HEK293 (cell line): ENCODE measurements around the gene BLMH.

Source experiments
- CTCF ChIP-seq: fragments of 450-650 bp; formaldehyde crosslinking; IDR thresholded peaks from 2 replicates; pipeline ENCODE4 v1.5.1; 2016; ENCODE audit warnings: missing biosample characterization, missing genetic modification characterization
- EGR2 ChIP-seq: fragments of 450-650 bp; formaldehyde crosslinking; IDR thresholded peaks from 2 replicates; pipeline ENCODE4 v1.5.1; 2016; ENCODE audit warnings: low read depth, missing biosample characterization, missing genetic modification characterization
- GFI1B ChIP-seq: fragments of 450-650 bp; formaldehyde crosslinking; IDR thresholded peaks from 2 replicates; pipeline ENCODE4 v1.5.1; 2016; ENCODE audit warnings: missing biosample characterization, missing genetic modification characterization
- HIC1 ChIP-seq: fragments of 450-650 bp; formaldehyde crosslinking; IDR thresholded peaks from 2 replicates; pipeline ENCODE4 v1.5.1; 2016; ENCODE audit warnings: missing biosample characterization, missing genetic modification characterization
- INSM2 ChIP-seq: fragments of 450-650 bp; formaldehyde crosslinking; IDR thresholded peaks from 2 replicates; pipeline ENCODE4 v1.5.1; 2016; ENCODE audit warnings: missing biosample characterization, missing genetic modification characterization
- KLF8 ChIP-seq: fragments of 450-650 bp; formaldehyde crosslinking; IDR thresholded peaks from 2 replicates; pipeline ENCODE4 v1.5.1; 2016; ENCODE audit warnings: missing biosample characterization, missing genetic modification characterization
- OSR2 ChIP-seq: fragments of 450-650 bp; formaldehyde crosslinking; IDR thresholded peaks from 2 replicates; pipeline ENCODE4 v1.5.1; 2016; ENCODE audit warnings: missing biosample characterization, missing genetic modification characterization
- REPIN1 ChIP-seq: fragments of 450-650 bp; formaldehyde crosslinking; IDR thresholded peaks from 2 replicates; pipeline ENCODE4 v1.5.1; 2017; ENCODE audit warnings: missing biosample characterization, missing genetic modification characterization, low read depth
- TRIM28 ChIP-seq: IDR thresholded peaks from 2 replicates; pipeline ENCODE4 v1.6.1; 2011; ENCODE audit warnings: low read length, control low read depth, borderline replicate concordance
- ZBTB26 ChIP-seq: fragments of 450-650 bp; formaldehyde crosslinking; optimal IDR thresholded peaks from 2 replicates; pipeline ENCODE3; 2016; ENCODE audit warnings: missing biosample characterization, mild to moderate bottlenecking, missing genetic modification characterization
- ZBTB7A ChIP-seq: fragments of 450-650 bp; formaldehyde crosslinking; IDR thresholded peaks from 2 replicates; pipeline ENCODE4 v1.5.1; 2016; ENCODE audit warnings: low read depth, missing biosample characterization, missing genetic modification characterization
- ZEB2 ChIP-seq: fragments of 450-650 bp; formaldehyde crosslinking; IDR thresholded peaks from 2 replicates; pipeline ENCODE4 v1.5.1; 2016; ENCODE audit warnings: missing biosample characterization, missing genetic modification characterization
- ZNF140 ChIP-seq: fragments of 450-650 bp; formaldehyde crosslinking; IDR thresholded peaks from 2 replicates; pipeline ENCODE4 v1.5.1; 2016; ENCODE audit warnings: missing biosample characterization, missing genetic modification characterization
- ZNF416 ChIP-seq: fragments of 450-650 bp; formaldehyde crosslinking; IDR thresholded peaks from 2 replicates; pipeline ENCODE4 v1.5.1; 2016; ENCODE audit warnings: missing biosample characterization, missing genetic modification characterization
- ZNF48 ChIP-seq: fragments of 450-650 bp; formaldehyde crosslinking; IDR thresholded peaks from 2 replicates; pipeline ENCODE4 v1.5.1; 2016; ENCODE audit warnings: missing biosample characterization, missing genetic modification characterization
- ZNF501 ChIP-seq: fragments of 450-650 bp; formaldehyde crosslinking; IDR thresholded peaks from 2 replicates; pipeline ENCODE4 v1.5.1; 2016; ENCODE audit warnings: missing biosample characterization, missing genetic modification characterization
- ZNF518A ChIP-seq: fragments of 450-650 bp; formaldehyde crosslinking; conservative IDR thresholded peaks from 2 replicates; pipeline ENCODE4 v1.5.1; 2016; ENCODE audit warnings: low read depth, missing biosample characterization, missing genetic modification characterization
- ZNF548 ChIP-seq: fragments of 450-650 bp; formaldehyde crosslinking; IDR thresholded peaks from 2 replicates; pipeline ENCODE4 v1.5.1; 2016; ENCODE audit warnings: missing biosample characterization, missing genetic modification characterization
- ZNF621 ChIP-seq: fragments of 450-650 bp; formaldehyde crosslinking; IDR thresholded peaks from 2 replicates; pipeline ENCODE4 v1.5.1; 2017; ENCODE audit warnings: missing biosample characterization, missing genetic modification characterization
- ZNF623 ChIP-seq: fragments of 450-650 bp; formaldehyde crosslinking; IDR thresholded peaks from 2 replicates; pipeline ENCODE4 v1.5.1; 2016; ENCODE audit warnings: missing biosample characterization, missing genetic modification characterization
- ZNF776 ChIP-seq: fragments of 450-650 bp; formaldehyde crosslinking; IDR thresholded peaks from 2 replicates; pipeline ENCODE4 v1.5.0; 2017; ENCODE audit warnings: missing biosample characterization, missing genetic modification characterization, borderline replicate concordance
- ZNF791 ChIP-seq: fragments of 450-650 bp; formaldehyde crosslinking; IDR thresholded peaks from 2 replicates; pipeline ENCODE4 v1.5.1; 2016; ENCODE audit warnings: missing biosample characterization, missing genetic modification characterization
- ZNF843 ChIP-seq: fragments of 450-650 bp; formaldehyde crosslinking; IDR thresholded peaks from 2 replicates; pipeline ENCODE4 v1.5.1; 2016; ENCODE audit warnings: missing biosample characterization, missing genetic modification characterization
- ZSCAN18 ChIP-seq: fragments of 450-650 bp; formaldehyde crosslinking; IDR thresholded peaks from 2 replicates; pipeline ENCODE4 v1.5.1; 2016; ENCODE audit warnings: missing biosample characterization, missing genetic modification characterization
- ZSCAN4 ChIP-seq: fragments of 450-650 bp; formaldehyde crosslinking; IDR thresholded peaks from 2 replicates; pipeline ENCODE4 v1.5.1; 2017; ENCODE audit warnings: missing biosample characterization, missing genetic modification characterization

Gene BLMH

GRCh38 chr17:30291543-30292285 is at the start of gene BLMH (continued):
- TF ChIP-seq KLF8 (tag by site-specific recombination) (no peak; the same call in 1 of the 2 replicates), ZBTB26 (peak; percentile 89), ZSCAN4 (tag by site-specific recombination) (no peak), EGR2 (tag by site-specific recombination) (0 out of 2 replicates have a peak, but pooled peaks have one; percentile 4), ZNF623 (no peak), OSR2 (no peak), ZSCAN18 (tag by site-specific recombination) (no peak), ZNF776 (tag by site-specific recombination) (no peak), INSM2 (tag by site-specific recombination) (no peak), ZNF501 (tag by site-specific recombination) (peak; percentile 50; the same call in 1 of the 2 replicates), CTCF (no peak), ZEB2 (tag by site-specific recombination) (no peak), REPIN1 (no peak), ZNF518A (tag by site-specific recombination) (no peak), ZNF140 (tag by site-specific recombination) (no peak), TRIM28 (no peak), ZNF621 (tag by site-specific recombination) (no peak), ZNF548 (tag by site-specific recombination) (no peak), ZNF48 (tag by site-specific recombination) (no peak), ZNF416 (tag by site-specific recombination) (no peak), ZNF791 (no peak), ZBTB7A (tag by site-specific recombination) (no peak), HIC1 (0 out of 2 replicates have a peak, but pooled peaks have one; percentile 30), ZNF843 (tag by site-specific recombination) (no peak), GFI1B (tag by site-specific recombination) (no peak)
